Trophoblast cell (in vitro differentiated cells and primary cell): ENCODE measurements around the gene SPPL2B.

Experiments
- DNase-seq, 2 donors: peaks; one replicate each; pipeline ENCODE4 v3.0.0-alpha.2; 2016
- H2AFZ ChIP-seq: 2 replicates; pipeline ENCODE4 v1.6.1; 2013; ENCODE audit warnings: low read length, moderate library complexity, mild to moderate bottlenecking; ENCODE audit not compliant: insufficient read depth, poor library complexity
- H2AK5ac ChIP-seq: 2 replicates; pipeline ENCODE4 v1.6.1; 2013; ENCODE audit warnings: mild to moderate bottlenecking, low read length
- H2BK120ac ChIP-seq: 2 replicates; pipeline ENCODE4 v1.6.1; 2013; ENCODE audit warnings: low read length, mild to moderate bottlenecking, moderate library complexity; ENCODE audit not compliant: insufficient read depth, poor library complexity
- H2BK12ac ChIP-seq: 2 replicates; pipeline ENCODE4 v1.6.1; 2013; ENCODE audit warnings: mild to moderate bottlenecking, low read length, moderate library complexity
- H2BK5ac ChIP-seq: 2 replicates; pipeline ENCODE4 v1.6.1; 2013; ENCODE audit warnings: low read length, low read depth, moderate library complexity, mild to moderate bottlenecking; ENCODE audit not compliant: poor library complexity
- H3K14ac ChIP-seq: 2 replicates; pipeline ENCODE4 v1.6.1; 2013; ENCODE audit warnings: mild to moderate bottlenecking, low read length
- H3K18ac ChIP-seq: 2 replicates; pipeline ENCODE4 v1.6.1; 2013; ENCODE audit warnings: mild to moderate bottlenecking, low read length
- H3K23ac ChIP-seq: 2 replicates; pipeline ENCODE4 v1.6.1; 2013; ENCODE audit warnings: low read length
- H3K27ac ChIP-seq: 2 replicates; pipeline ENCODE4 v1.5.1; 2013; ENCODE audit warnings: low read depth, mild to moderate bottlenecking, inconsistent platforms, low read length, moderate library complexity
- H3K27me3 ChIP-seq: 2 replicates; pipeline ENCODE4 v1.6.1; 2013; ENCODE audit warnings: inconsistent platforms, mild to moderate bottlenecking, low read length, moderate library complexity; ENCODE audit not compliant: insufficient read depth
- H3K36me3 ChIP-seq, 2 experiments: 1 replicate in 1 of 2; 2 replicates in 1 of 2; pipeline ENCODE4 v1.6.1; 2013; ENCODE audit warnings: low read length in 2 of 2, mild to moderate bottlenecking in 2 of 2, moderate library complexity in 1 of 2; ENCODE audit not compliant: insufficient read depth in 2 of 2, control insufficient read depth in 1 of 2
- H3K4ac ChIP-seq: 2 replicates; pipeline ENCODE4 v1.6.1; 2013; ENCODE audit warnings: low read depth, mild to moderate bottlenecking, low read length, moderate library complexity
- H3K4me1 ChIP-seq, 2 experiments: 1 replicate in 1 of 2; 2 replicates in 1 of 2; pipeline ENCODE4 v1.6.1; 2013; ENCODE audit warnings: low read length in 2 of 2, mild to moderate bottlenecking in 2 of 2, moderate library complexity in 1 of 2; ENCODE audit not compliant: insufficient read depth in 2 of 2, control insufficient read depth in 1 of 2
- H3K4me2 ChIP-seq: 2 replicates; pipeline ENCODE4 v1.6.1; 2013; ENCODE audit warnings: inconsistent platforms, mild to moderate bottlenecking, low read length, moderate library complexity
- H3K4me3 ChIP-seq: 2 replicates; pipeline ENCODE4 v1.5.1; 2013; ENCODE audit warnings: mild to moderate bottlenecking, low read depth, low read length, inconsistent platforms
- H3K79me1 ChIP-seq: one replicate; pipeline ENCODE4 v1.6.1; 2013; ENCODE audit warnings: low read length
- H3K79me2 ChIP-seq: 2 replicates; pipeline ENCODE4 v1.6.1; 2013; ENCODE audit warnings: low read length, mild to moderate bottlenecking; ENCODE audit not compliant: control insufficient read depth, insufficient read depth, poor library complexity
- H3K9ac ChIP-seq: 2 replicates; pipeline ENCODE4 v1.6.1; 2013; ENCODE audit warnings: mild to moderate bottlenecking, low read length
- H3K9me3 ChIP-seq: 2 replicates; pipeline ENCODE4 v1.6.1; 2013; ENCODE audit warnings: low read depth, mild to moderate bottlenecking, control low read depth, inconsistent platforms, low read length; ENCODE audit not compliant: insufficient read depth
- H4K12ac ChIP-seq: 2 replicates; pipeline ENCODE4 v1.6.1; 2013; ENCODE audit warnings: low read depth, mild to moderate bottlenecking, low read length, moderate library complexity
- H4K8ac ChIP-seq: 2 replicates; pipeline ENCODE4 v1.6.1; 2013; ENCODE audit warnings: low read depth, mild to moderate bottlenecking, low read length, moderate library complexity
- H4K91ac ChIP-seq: one replicate; pipeline ENCODE4 v1.6.1; 2013; ENCODE audit warnings: low read depth, mild to moderate bottlenecking, low read length, moderate library complexity
- WGBS: extraction: QIAGEN DNeasy Blood & Tissue Kit; methylation state at CpG from one replicate; pipeline ENCODE4 v1.1.7; 2013; ENCODE audit warnings: missing lambda C conversion rate; ENCODE audit not compliant: insufficient read length, insufficient coverage; ENCODE audit errors: extremely low coverage; 5-methylcytosine and 5-hydroxymethylcytosine counted together

SPPL2B gene

GRCh38 chr19:2333807-2334211 is 5.3 kb downstream of the SPPL2B start:
- Histone ChIP-seq H3K9me3 (peaks cover 9% of the 10 kb centered on the region), H3K4ac (no peak overlapping the region), H4K91ac (no peak overlapping the region), H3K4me3 (no peak overlapping the region), H2AK5ac (no peak overlapping the region), H3K4me1 (peaks cover 15 to 29% of the 10 kb centered on the region in 2 experiments), H3K27me3 (no peaks in the 10 kb centered on the region), H4K12ac (no peak overlapping the region), H3K23ac (no peak overlapping the region), H3K79me1 (peaks cover 2% of the 10 kb centered on the region), H3K79me2 (peaks cover 5% of the 10 kb centered on the region), H2BK12ac (no peak overlapping the region), H3K9ac (no peak overlapping the region), H3K36me3 (peaks cover 3 to 6% of the 10 kb centered on the region in 2 experiments), H2BK5ac (no peak overlapping the region), H3K4me2 (no peak overlapping the region), H2AFZ (no peak overlapping the region), H3K27ac (no peak overlapping the region), H3K18ac (no peak overlapping the region), H4K8ac (no peak overlapping the region), H3K14ac (no peak overlapping the region), H2BK120ac (no peak overlapping the region)
- DNase-seq, result no peak
- WGBS, result no CpG with 5 or more reads among the region's 11 CpGs

DNA sequence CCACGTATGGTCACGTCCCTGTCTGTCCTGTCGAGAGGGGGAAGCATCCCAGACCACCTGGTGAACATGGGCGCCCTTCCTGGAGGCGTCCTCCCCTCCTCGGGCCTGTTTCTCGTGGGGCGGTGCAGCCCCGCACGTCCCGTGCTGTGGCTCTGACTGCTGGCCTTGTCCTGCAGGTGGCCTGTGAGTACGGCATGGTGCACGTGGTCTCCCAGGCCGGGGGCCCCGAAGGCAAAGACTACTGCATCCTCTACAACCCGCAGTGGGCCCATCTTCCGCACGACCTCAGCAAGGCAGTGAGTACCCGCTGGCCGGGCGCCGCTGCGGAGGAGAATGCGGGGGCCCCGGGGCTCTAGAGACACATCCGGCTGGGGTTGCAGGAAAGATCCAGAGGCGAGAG is 5.9 kb downstream of the SPPL2B start:
- peaks cover 6 to 11% of the 10 kb centered on the region in 2 experiments for H3K36me3 ChIP-seq
- H3K23ac ChIP-seq, result no peak overlapping the region
- H3K4me1 ChIP-seq, result peaks cover 11 to 24% of the 10 kb centered on the region in 2 experiments
- no peak overlapping the region for H4K91ac ChIP-seq
- H4K12ac ChIP-seq, result no peak overlapping the region
- H3K14ac ChIP-seq, result no peak overlapping the region
- H3K4me2 ChIP-seq, result no peak overlapping the region
- H3K9me3 ChIP-seq, result peaks cover 9% of the 10 kb centered on the region
- H2BK12ac ChIP-seq, result no peak overlapping the region
- H3K4ac ChIP-seq, result no peak overlapping the region
- H3K79me1 ChIP-seq, result no peaks in the 10 kb centered on the region
- no peak overlapping the region for H4K8ac ChIP-seq
- H2BK5ac ChIP-seq, result no peak overlapping the region
- no peak overlapping the region for H2AK5ac ChIP-seq
- no peaks in the 10 kb centered on the region for H3K27me3 ChIP-seq
- H2AFZ ChIP-seq, result no peak overlapping the region
- no peak for DNase-seq
- no peak overlapping the region for H3K18ac ChIP-seq
- H3K79me2 ChIP-seq, result no peaks in the 10 kb centered on the region
- no peak overlapping the region for H3K4me3 ChIP-seq
- WGBS, result no CpG with 5 or more reads among the region's 27 CpGs
- H3K9ac ChIP-seq, result no peak overlapping the region
- H2BK120ac ChIP-seq, result no peak overlapping the region
- H3K27ac ChIP-seq, result no peak overlapping the region

DNA sequence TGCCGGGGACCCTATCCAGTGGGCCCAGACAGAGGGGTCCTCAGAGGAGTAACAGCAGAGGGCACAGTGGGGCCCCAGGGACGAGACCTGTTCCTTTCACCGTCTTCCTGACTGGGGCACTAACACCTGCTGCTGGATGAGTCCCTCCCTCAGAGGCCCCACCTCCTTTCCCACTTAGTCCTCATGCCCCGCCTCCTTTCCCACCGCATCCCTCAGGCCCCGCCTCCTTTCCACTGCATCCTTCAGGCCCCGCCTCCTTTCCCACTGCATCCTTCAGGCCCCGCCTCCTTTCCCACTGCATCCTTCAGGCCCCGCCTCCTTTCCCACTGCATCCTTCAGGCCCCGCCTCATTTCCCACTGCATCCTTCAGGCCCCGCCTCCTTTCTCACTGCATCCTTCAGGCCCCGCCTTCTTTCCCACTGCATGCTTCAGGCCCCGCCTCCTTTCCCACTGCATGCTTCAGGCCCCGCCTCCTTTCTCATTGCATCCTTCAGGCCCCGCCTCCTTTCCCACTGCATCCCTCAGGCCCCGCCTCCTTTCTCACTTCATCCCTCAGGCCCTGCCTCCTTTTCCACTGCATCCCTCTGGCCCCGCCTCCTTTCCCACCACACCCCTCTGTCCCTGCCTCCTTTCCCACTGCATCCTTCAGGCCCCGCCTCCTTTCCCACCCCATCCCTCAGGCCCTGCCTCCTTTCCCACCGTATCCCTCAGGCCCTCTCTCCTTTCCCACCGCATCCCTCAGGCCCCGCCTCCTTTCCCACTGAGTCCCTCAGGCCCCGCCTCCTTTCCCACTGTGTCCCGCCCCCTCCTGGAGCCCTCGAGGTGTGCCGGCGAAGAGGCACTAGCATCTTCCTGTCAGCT is 6.7 kb downstream of the SPPL2B start:
- Histone ChIP-seq H3K9me3 (peaks cover 9% of the 10 kb centered on the region), H2AK5ac (no peak overlapping the region), H3K79me1 (no peaks in the 10 kb centered on the region), H2BK12ac (no peak overlapping the region), H2BK5ac (no peak overlapping the region), H3K4me2 (no peak overlapping the region), H2AFZ (no peak overlapping the region), H4K8ac (no peak overlapping the region), H3K36me3 (peaks cover 12 to 19% of the 10 kb centered on the region in 2 experiments), H4K91ac (no peak overlapping the region), H3K27ac (no peak overlapping the region), H3K4me3 (no peak overlapping the region), H3K18ac (no peak overlapping the region), H3K14ac (no peak overlapping the region), H3K4me1 (peaks cover 9 to 19% of the 10 kb centered on the region in 2 experiments), H3K79me2 (no peaks in the 10 kb centered on the region), H3K4ac (no peak overlapping the region), H4K12ac (no peak overlapping the region), H3K23ac (peak overlapping the region; percentile 11), H3K27me3 (no peaks in the 10 kb centered on the region), H3K9ac (no peak overlapping the region), H2BK120ac (no peak overlapping the region)
- DNase-seq, result no peak
- no CpG with 5 or more reads among the region's 26 CpGs for WGBS

GRCh38 chr19:2335848-2336247 is 7.4 kb downstream of the SPPL2B start:
- Histone ChIP-seq H3K23ac (peak overlapping the region; percentile 11), H3K9ac (no peak overlapping the region), H3K9me3 (peaks cover 9% of the 10 kb centered on the region), H3K14ac (no peak overlapping the region), H3K79me2 (no peaks in the 10 kb centered on the region), H2BK120ac (no peak overlapping the region), H2AFZ (no peak overlapping the region), H3K27ac (no peak overlapping the region), H2BK5ac (no peak overlapping the region), H4K91ac (no peak overlapping the region), H4K8ac (no peak overlapping the region), H4K12ac (no peak overlapping the region), H3K36me3 (peaks cover 12 to 24% of the 10 kb centered on the region in 2 experiments), H3K4ac (no peak overlapping the region), H3K79me1 (peaks cover 2% of the 10 kb centered on the region), H3K18ac (no peak overlapping the region), H2AK5ac (no peak overlapping the region), H3K4me3 (no peak overlapping the region), H3K27me3 (no peaks in the 10 kb centered on the region), H3K4me2 (no peak overlapping the region), H2BK12ac (no peak overlapping the region), H3K4me1 (peaks cover 14 to 17% of the 10 kb centered on the region in 2 experiments)
- no peak for DNase-seq
- no CpG with 5 or more reads among the region's 3 CpGs for WGBS
